Measurements from ENCODE around the gene TRAPPC2.

GRCh38 chrX:13666836-13667235, 67.6 kb downstream of the TRAPPC2 start:
- TF ChIP-seq CTCF (IDR thresholded peaks at IDR 0.05; ENCODE audit: low read depth, low read length, missing input control), result no peak
- TF ChIP-seq YY1 (IDR thresholded peaks at IDR 0.05), result no peak
- no peak for TF ChIP-seq TAF1 (conservative IDR thresholded peaks at IDR 0.05)
- no peak for TF ChIP-seq JUND (IDR thresholded peaks at IDR 0.05)
- TF ChIP-seq FOXA1 (IDR thresholded peaks at IDR 0.05), result no peak
- TF ChIP-seq, protein P1, sequence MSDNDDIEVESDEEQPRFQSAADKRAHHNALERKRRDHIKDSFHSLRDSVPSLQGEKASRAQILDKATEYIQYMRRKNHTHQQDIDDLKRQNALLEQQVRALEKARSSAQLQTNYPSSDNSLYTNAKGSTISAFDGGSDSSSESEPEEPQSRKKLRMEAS (IDR thresholded peaks at IDR 0.05), result no peak
- TF ChIP-seq, protein P2, sequence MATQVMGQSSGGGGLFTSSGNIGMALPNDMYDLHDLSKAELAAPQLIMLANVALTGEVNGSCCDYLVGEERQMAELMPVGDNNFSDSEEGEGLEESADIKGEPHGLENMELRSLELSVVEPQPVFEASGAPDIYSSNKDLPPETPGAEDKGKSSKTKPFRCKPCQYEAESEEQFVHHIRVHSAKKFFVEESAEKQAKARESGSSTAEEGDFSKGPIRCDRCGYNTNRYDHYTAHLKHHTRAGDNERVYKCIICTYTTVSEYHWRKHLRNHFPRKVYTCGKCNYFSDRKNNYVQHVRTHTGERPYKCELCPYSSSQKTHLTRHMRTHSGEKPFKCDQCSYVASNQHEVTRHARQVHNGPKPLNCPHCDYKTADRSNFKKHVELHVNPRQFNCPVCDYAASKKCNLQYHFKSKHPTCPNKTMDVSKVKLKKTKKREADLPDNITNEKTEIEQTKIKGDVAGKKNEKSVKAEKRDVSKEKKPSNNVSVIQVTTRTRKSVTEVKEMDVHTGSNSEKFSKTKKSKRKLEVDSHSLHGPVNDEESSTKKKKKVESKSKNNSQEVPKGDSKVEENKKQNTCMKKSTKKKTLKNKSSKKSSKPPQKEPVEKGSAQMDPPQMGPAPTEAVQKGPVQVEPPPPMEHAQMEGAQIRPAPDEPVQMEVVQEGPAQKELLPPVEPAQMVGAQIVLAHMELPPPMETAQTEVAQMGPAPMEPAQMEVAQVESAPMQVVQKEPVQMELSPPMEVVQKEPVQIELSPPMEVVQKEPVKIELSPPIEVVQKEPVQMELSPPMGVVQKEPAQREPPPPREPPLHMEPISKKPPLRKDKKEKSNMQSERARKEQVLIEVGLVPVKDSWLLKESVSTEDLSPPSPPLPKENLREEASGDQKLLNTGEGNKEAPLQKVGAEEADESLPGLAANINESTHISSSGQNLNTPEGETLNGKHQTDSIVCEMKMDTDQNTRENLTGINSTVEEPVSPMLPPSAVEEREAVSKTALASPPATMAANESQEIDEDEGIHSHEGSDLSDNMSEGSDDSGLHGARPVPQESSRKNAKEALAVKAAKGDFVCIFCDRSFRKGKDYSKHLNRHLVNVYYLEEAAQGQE (IDR thresholded peaks at IDR 0.05), result no peak
- TF ChIP-seq NR2F2 (IDR thresholded peaks at IDR 0.05), result no peak
- TF ChIP-seq RAD21 (IDR thresholded peaks at IDR 0.05), result no peak
